ENCODE results near the gene VSX1. TPM values are rescaled to one million over a fixed set of nuclear protein-coding genes. Genes with fewer than 3 reads are reported as not detected.

VSX1 gene
- total and polyA plus RNA-seq, 2 of the 4 experiments (the other 2 are of a cell fraction) = not detected

DNA sequence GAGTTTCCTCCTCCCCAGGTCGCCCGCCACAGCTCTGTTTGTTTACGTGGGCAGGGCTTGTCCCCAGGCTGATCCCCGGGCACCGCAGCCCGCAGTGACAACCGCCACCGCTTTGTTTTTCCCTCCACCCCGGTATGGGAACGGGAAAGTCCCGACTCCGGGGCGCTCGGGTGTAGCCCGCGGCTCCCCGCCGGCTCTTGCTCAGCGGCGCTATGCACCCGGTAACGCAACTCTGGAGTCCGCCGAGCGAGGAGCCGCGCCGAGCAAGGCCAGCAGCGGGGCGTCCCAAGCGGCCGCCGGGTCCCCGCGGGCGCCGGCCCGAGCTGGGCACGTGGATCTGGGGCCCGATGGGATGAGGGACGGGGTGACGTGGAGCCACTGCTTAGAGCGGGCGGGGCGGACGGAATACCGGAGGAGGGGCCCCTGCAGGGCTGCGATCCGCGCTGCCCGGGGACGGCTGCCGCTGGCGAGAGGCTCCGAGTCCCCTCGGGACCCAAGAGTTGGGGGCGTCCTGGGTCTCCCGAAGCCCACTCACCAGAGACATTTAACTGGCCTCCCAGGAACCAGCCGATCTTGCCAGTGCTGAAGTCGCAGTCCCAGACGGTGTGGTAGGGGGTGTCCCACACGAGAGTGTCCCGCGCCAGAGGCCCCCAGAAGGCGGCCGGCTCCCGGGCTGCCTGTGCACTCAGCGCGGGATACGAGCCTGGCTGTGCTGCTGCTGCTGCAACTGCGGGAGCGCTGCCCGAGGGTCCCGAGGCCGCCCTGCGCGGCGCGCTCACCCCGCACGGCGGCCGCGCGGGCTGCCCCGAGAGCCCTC is 24.5 kb downstream of the VSX1 start:
- no TSS peak for BruUV-seq (replicated peaks)
- Histone ChIP-seq H3K4ac (ENCODE audit: low read depth, low read length) (no peak overlapping the region), H3K27ac (ENCODE audit: insufficient read depth, low read length) (no peak overlapping the region)

More for the DNA sequence above, 24.5 kb downstream of the VSX1 start:
- Histone ChIP-seq H2BK5ac (ENCODE audit: low read depth, low read length, poor library complexity, severe bottlenecking) (no peak overlapping the region), H3K18ac (ENCODE audit: low read depth, low read length) (no peak overlapping the region; the same call in 1 of the 2 replicates), H3K4me3 (ENCODE audit: insufficient read depth, low read depth, low read length) (peak overlapping the region; percentile 55), H3K27me3 (ENCODE audit: control insufficient read depth, insufficient read depth, low read length) (peaks cover 44% of the 10 kb centered on the region), H4K91ac (ENCODE audit: insufficient read depth, low read depth, low read length) (no peak overlapping the region), H3K9ac (ENCODE audit: low read depth, low read length) (peak overlapping the region; percentile 42; the same call in 1 of the 2 replicates), H3K79me1 (ENCODE audit: low read depth in 1 of 2, low read length in 2 of 2) (no peaks in the 10 kb centered on the region), H2BK15ac (ENCODE audit: low read depth, low read length) (no peak overlapping the region), H2BK120ac (ENCODE audit: low read depth, low read length) (no peak overlapping the region), H2AFZ (replicated peaks; ENCODE audit: low read length, poor library complexity) (peak overlapping the region; percentile 91), H3K23ac (ENCODE audit: low read depth, low read length) (no peak overlapping the region), H3K4me2 (ENCODE audit: low read depth, low read length) (peak overlapping the region; percentile 76), H4K5ac (ENCODE audit: low read depth, low read length) (no peak overlapping the region), H3K9me3 (ENCODE audit: control insufficient read depth, insufficient read depth, low read length) (no peaks in the 10 kb centered on the region), H2BK20ac (ENCODE audit: low read depth, low read length) (no peak overlapping the region), H2AK5ac (ENCODE audit: low read depth, low read length) (no peak overlapping the region), H3K36me3 (ENCODE audit: control insufficient read depth, insufficient read depth, low read length) (no peaks in the 10 kb centered on the region), H3K4me1 (ENCODE audit: control insufficient read depth, insufficient read depth, low read length) (peaks cover 10% of the 10 kb centered on the region; the same call in 1 of the 2 replicates), H2AK9ac (replicated peaks; ENCODE audit: low read depth, low read length, poor library complexity) (peak overlapping the region; percentile 87), H3K56ac (ENCODE audit: extremely low read depth, insufficient read depth, low read length) (no peak overlapping the region), H4K20me1 (ENCODE audit: insufficient read depth, low read length) (no peaks in the 10 kb centered on the region; the same call in 1 of the 2 replicates), H3K14ac (replicated peaks; ENCODE audit: low read depth, low read length) (no peak overlapping the region), H4K8ac (ENCODE audit: low read depth in 2 of 2, low read length in 2 of 2) (peak overlapping the region in 1 of 2 experiments; percentile 28; a peak in 1 of 4 replicates), H3K9me1 (ENCODE audit: insufficient read depth, low read length) (no peaks in the 10 kb centered on the region)
- in situ Hi-C loops (cut with MboI; ENCODE audit: low sequenced_read_pairs) = no loop called here
- CTCF ChIA-PET = no interaction called here
- no peak for TF ChIP-seq MAZ (IDR thresholded peaks at IDR 0.05; ENCODE audit: borderline replicate concordance, low read depth, low read length)
- peak; percentile 28; the same call in 1 of the 2 replicates for TF ChIP-seq BHLHE40 (IDR thresholded peaks at IDR 0.05; ENCODE audit: low read depth, low read length)
- ATAC-seq (ENCODE audit: low read depth) = peak; percentile 62
- POLR2A ChIA-PET (ENCODE audit: unreplicated experiment) = no interaction called here
- DNase-seq = peak; percentile 19
- intact Hi-C loops (cut with micrococcal nuclease) = no loop called here
- WGBS, 2 experiments (ENCODE audit: extremely low coverage in 2 of 2, insufficient read length in 1 of 2) = 1% methylated on average over 31 of the region's 86 CpGs; no CpG with 5 or more reads in 1 of the 2 experiments
- dilution Hi-C loops (cut with HindIII; ENCODE audit: low sequenced_read_pairs, unreplicated experiment) = no loop called here

Measured in IMR-90 (cell line).